SW 1271 (cell line): ENCODE measurements around the gene ZNF787.
"Not testable (repeated sequence)": the region's sequence is repeated elsewhere in the genome, so short reads cannot be mapped to it uniquely, and the experiment has no call there.

Experiments
- DNase-seq, 2 experiments: peaks; one replicate each; lab custom pipeline; 2025; lab: John Stamatoyannopoulos, UW

The ZNF787 gene

GRCh38 chr19:56105831-56106396 is 15.2 kb downstream of the ZNF787 start:
- not testable (repeated sequence) for DNase-seq

DNA sequence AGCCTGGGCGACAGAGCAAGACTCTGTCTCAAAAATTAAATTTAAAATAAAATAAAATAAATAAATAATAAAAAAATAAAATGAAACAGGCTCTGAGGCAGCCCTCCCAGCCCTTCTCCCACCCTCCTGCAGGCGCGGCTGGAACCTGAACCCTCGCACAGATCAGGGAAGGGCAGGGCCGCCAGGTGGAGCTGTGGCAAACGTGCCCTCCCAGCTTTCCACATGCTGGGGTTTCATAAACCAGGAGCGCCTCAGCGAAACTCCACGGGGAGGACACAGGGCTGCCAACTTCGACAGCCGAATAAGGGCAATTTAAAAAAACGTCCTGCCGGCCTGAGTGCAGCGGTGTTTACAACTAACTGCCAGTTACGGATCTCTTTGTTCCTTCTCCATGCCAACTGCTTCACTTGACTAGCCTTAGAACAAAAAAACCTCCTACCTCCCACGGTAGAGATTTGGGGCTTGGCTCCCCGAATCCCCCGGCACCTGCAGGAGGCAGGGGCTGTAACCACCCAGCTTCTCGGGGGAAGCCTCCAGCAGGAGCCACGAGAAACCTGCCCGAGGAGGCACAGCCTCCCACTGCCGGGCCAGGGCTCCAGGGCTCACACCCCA is 15.9 kb downstream of the ZNF787 start:
- no peak for DNase-seq

- DNase-seq: no peak
These were observed 16.7 kb downstream of the ZNF787 start for GRCh38 chr19:56104423-56104822.

DNA sequence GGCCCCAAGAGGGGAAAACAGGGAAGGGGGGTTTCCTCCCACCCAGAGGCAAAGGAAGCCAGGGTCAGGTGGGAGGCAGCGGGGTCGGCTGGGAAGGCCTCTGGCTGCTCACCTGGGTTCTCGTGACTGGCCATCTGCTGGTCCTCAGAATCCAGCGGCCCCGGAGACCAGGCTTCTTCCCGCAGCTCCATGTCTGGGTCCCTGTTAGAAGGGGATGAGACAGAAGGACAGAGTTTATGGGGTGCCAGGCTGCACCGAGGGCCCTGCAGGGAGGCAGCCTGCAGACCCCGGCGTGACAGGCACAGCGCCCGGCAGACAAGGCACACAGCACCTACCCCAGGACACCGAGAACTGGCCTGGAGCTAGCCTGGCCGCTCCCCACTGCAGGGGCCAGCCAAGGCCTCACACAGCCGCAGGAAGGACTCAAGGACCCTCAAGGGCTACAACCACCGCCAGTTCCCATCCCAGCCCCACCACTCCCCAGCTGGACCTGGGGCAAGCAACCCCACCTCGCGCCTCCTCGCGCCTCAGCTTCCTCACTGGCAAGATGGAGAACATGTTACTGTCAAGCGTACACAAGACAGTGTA is 18.0 kb downstream of the ZNF787 start:
- DNase-seq: no peak

GRCh38 chr19:56101746-56102535 is 19.2 kb downstream of the ZNF787 start:
- DNase-seq: no peak

DNA sequence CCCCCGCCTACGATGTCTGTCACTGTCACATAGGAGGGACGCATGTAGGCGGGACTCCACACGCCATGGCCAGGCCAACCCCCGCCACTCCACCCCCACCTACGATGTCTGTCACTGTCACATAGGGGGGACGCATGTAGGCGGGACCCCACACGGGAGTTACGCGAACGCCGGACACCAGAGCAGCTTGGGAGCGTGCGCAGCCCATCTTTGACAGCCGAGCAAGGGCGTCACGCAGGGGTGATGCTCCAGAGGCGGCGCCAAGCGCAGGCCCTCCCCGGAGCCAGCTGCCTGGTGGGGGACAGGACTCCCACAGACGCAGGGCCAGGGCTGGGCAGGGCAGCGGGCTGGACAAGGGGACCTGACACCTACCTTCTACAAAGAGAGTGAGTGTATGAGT is 20.0 kb downstream of the ZNF787 start:
- no peak for DNase-seq

GRCh38 chr19:56099638-56100539 is 21.2 kb downstream of the ZNF787 start:
- DNase-seq: no peak

DNA sequence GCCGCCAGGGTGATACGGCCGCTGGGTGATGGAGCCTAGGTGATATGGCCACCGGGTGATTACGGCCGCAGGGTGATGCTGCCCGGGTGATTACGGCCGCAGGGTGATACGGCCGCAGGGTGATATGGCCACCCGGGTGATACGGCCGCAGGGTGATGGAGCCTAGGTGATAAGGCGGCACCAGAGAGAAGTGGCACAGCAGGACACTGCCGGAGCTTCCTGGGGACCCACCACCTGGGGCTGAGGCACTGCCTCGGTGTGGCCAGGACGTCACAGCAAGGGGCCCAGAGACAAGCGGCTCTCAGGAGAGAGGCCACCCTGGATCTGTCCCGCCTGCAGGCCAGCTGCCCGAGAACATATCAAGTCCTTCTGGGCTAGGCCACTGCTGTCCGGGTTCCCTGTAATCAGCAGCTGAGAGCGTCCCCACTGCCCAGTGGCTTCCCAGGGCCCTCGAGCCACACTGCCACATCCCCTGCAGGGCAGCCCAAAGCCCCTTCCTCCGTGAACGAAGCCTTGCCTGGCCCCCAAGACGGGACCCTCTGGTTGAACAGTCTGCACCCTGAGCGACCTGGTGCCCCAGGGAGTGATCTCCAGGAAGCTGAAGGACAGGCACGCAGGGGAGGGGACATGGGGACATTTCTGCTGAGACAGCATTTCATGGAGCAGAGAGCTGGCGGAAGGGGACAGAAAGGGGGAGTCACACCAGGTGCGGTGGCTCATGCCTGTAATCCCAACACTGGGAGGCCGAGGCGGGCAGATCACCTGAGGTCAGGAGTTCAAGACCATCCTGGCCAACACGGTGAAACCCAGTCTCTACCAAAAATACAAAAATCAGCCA is 22.1 kb downstream of the ZNF787 start:
- no peak for DNase-seq

DNA sequence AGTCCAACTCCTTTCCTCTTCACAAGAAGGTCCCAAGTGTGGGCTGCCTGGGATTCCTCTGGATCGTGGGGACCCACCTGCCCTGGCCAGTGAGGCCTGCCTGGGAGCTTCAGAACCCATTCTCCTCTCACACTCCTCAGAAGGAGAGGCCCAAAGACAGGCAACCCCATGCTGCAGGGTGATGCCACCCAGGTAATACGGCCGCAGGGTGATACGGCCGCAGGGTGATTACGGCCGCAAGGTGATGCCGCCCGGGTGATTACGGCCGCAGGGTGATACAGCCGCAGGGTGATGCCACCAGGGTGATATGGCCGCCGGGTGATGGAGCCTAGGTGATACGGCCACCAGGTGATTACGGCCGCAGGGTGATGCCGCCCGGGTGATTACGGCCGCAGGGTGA is 22.9 kb downstream of the ZNF787 start:
- DNase-seq: not testable (repeated sequence)

DNA sequence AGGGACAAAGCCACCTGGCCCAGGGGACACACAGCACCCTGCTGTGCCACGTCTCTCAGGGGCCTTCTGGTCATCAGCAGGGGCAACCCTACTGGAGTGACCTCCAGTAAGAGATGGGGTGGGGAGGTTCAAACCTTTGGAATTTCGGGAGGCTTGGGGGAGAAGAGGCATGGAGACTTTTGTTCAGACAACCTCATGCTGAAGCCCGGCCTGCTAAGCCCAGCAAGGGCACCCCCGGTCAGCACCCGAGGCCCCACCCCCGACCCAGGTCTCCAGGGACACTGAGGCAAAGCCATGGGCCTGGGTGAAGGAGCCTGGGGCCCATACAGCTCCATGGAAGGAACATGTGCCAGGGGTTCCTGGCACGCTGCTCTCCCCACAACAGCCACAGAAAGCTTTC is 23.3 kb downstream of the ZNF787 start:
- no peak for DNase-seq

DNA sequence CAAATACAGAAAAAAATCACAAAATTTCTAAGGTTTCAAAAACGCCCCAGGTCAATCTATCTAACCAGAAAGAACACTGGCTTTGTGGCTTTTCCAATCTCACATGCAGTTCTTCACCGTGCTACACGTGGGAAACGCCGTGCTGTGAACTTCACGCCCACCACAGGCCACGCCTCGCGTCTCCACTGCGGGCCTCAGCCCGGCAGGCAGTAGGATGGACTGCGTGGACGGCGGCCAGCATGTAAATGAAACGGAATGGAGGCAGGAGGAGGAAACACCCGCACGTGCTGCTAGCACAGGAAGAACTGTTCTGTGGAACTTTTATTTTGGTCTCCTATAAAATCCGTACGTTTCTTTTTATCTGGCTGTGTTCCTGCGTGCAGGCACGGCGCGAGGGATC is 23.8 kb downstream of the ZNF787 start:
- no peak for DNase-seq

- DNase-seq: no peak
These were observed 24.4 kb downstream of the ZNF787 start for GRCh38 chr19:56096665-56097064.

GRCh38 chr19:56094449-56094848 is 26.6 kb downstream of the ZNF787 start:
- DNase-seq: no peak

DNA sequence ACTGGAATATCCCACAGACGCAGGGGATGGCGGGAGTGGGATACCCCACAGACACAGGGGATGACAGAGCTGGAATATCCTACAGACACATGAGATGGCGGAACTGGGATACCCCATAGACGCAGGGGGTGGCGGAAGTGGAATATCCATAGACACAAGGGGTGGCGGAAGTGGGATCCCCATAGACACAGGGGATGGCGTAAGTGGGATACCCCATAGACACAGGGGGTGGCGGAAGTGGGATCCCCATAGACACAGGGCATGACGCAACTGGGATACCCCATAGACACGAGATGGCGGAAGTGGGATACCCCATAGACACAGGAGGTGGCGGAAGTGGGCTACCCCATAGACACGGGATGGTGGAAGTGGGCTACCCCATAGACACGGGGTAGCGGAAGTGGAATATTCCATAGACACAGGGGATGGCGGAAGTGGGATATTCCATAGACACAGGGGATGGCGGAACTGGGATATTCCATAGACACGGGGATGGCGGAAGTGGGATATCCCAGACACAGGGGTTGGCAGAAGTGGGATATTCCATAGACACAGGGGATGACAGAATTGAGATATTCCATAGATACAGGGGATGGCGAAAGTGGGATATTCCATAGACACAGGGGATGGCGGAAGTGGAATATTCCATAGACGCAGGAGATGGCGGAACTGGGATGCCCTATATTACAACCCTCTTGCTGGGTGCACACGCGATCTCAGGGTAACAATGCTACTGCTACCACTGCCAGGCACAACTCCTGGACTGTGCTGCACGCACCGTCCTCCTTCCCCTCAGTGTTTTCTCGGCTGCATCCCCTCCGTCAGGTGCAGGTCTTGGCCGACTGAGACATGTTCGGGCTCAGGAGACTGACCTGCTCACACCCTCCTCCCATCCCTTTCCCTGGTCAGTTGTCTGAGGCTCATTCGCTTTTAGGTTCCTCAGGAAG is 28.1 kb downstream of the ZNF787 start:
- DNase-seq: no peak

GRCh38 chr19:56091751-56092546 is 29.1 kb downstream of the ZNF787 start:
- DNase-seq: peak; percentile 36 to 68

DNA sequence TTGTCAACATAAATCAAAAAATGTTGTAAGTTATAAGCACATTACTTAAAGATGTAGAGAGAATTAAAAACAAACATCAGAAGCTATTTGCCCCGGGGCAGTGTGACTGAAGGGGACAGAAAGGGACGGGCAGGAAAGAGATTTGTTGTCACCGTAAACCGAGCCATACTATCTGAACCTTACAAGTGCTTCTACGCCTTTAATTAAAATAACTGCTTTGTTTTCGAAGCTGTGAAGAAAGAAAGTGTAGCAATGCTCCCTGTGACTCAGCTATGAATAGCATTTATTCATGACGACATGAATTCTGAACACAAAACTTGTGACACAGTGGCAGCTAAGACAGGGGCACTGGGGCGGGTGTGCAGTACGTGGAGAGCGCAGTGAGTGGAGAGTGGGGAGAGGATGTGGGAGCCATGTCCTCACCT is 30.0 kb downstream of the ZNF787 start:
- DNase-seq: peak in 1 of 2 experiments; percentile 28

GRCh38 chr19:56089344-56089743 is 31.8 kb downstream of the ZNF787 start:
- no peak for DNase-seq

GRCh38 chr19:56088497-56089215 is 32.4 kb downstream of the ZNF787 start:
- DNase-seq: no peak
